K562 (cell line): ENCODE measurements around the gene BGN. TPM values are rescaled to one million over a fixed set of nuclear protein-coding genes. Genes with fewer than 3 reads are reported as not detected.

Experiments used
- ATAC-seq: fragments of 200-7000 bp; cut with Tn5 transposase; 3 replicates; pipeline ENCODE4 v1.9.1; 2020; ENCODE audit warnings: moderate library complexity
- BruUV-seq: library from RNA; stranded (reverse); fragments of 400-500 nt; replicated peaks from 2 replicates; lab custom pipeline; 2021; lab: Mats Ljungman, UMichigan
- CTCF ChIA-PET: fragments of 300-600 bp; formaldehyde crosslinking; extraction: SDS; loops from one replicate; lab custom pipeline; 2021; ENCODE audit warnings: low intra/inter-chr PET ratio; lab: Yijun Ruan, JAX
- POLR2A ChIA-PET: fragments of 300-600, 350-650 bp; sonication (Branson Sonifier 250); formaldehyde crosslinking; extraction: SDS; loops from one replicate; lab custom pipeline; 2021; ENCODE audit warnings: antibody characterized with exemption, inconsistent platforms; lab: Yijun Ruan, JAX
- DNase-seq, 4 experiments: peaks; one replicate each; pipeline versions ENCODE4 v3.0.0 to v3.0.0-alpha.2; 2011 to 2018; ENCODE audit warnings: low spot score in 3 of 4, mixed read lengths in 3 of 4; ENCODE audit errors: extremely low read depth in 1 of 4
- FAIRE-seq: peaks from 2 replicates; lab custom pipeline; 2011; peaks lifted over from hg19 to GRCh38; lab: Jason Lieb, UNC
- H2AFZ ChIP-seq: 2 replicates; pipeline ENCODE4 v1.6.0; 2011; ENCODE audit warnings: low read depth, low read length, control low read depth, inconsistent platforms
- H3K27ac ChIP-seq: fragments of 200-600 bp; 3 replicates; pipeline ENCODE4 v1.8.0; 2011; ENCODE audit warnings: low read depth, mild to moderate bottlenecking, control low read depth, inconsistent platforms, low read length, moderate library complexity, mixed read lengths; ENCODE audit errors: extremely low read depth
- H3K27me3 ChIP-seq, 2 experiments: fragments of 300-600 bp in 1 of 2; 2 replicates in 1 of 2; 3 replicates in 1 of 2; pipeline versions ENCODE4 v1.6.0 to v1.8.0; 2011; ENCODE audit warnings: inconsistent platforms in 2 of 2, low read length in 2 of 2, mild to moderate bottlenecking in 1 of 2, mixed read lengths in 1 of 2, moderate library complexity in 1 of 2; ENCODE audit not compliant: control insufficient read depth in 2 of 2, insufficient read depth in 2 of 2
- H3K36me3 ChIP-seq: fragments of 300-600 bp; 3 replicates; pipeline ENCODE4 v1.8.0; 2011; ENCODE audit warnings: mild to moderate bottlenecking, low read length, inconsistent platforms; ENCODE audit not compliant: control insufficient read depth, insufficient read depth
- H3K4me1 ChIP-seq, 2 experiments: fragments of 200-600 bp in 1 of 2; replicated peaks in 1 of 2; 2 replicates in 1 of 2; 3 replicates in 1 of 2; pipeline versions ENCODE4 v1.5.1 to v1.8.0; 2011; ENCODE audit warnings: inconsistent platforms in 2 of 2, low read length in 2 of 2, mild to moderate bottlenecking in 1 of 2, mixed read lengths in 1 of 2, moderate library complexity in 1 of 2; ENCODE audit not compliant: control insufficient read depth in 2 of 2, insufficient read depth in 2 of 2
- H3K4me2 ChIP-seq: 2 replicates; pipeline ENCODE4 v1.6.1; 2011; ENCODE audit warnings: low read length, control low read depth, inconsistent platforms, mixed read lengths; ENCODE audit not compliant: insufficient read depth
- H3K4me3 ChIP-seq: fragments of 200-600 bp; sonication (generic), shearing (Covaris generic); 2 replicates; pipeline ENCODE4 v1.5.1; 2016; ENCODE audit warnings: control low read depth, inconsistent platforms
- H3K79me2 ChIP-seq: fragments of 200-600 bp; 3 replicates; pipeline ENCODE4 v1.8.0; 2011; ENCODE audit warnings: low read length, inconsistent platforms; ENCODE audit not compliant: control insufficient read depth, insufficient read depth
- H3K9ac ChIP-seq, 2 experiments: 2 replicates each; pipeline versions ENCODE4 v1.6.0 to v1.6.1; 2011; ENCODE audit warnings: low read depth in 2 of 2, low read length in 2 of 2, control low read depth in 1 of 2, inconsistent platforms in 1 of 2, mild to moderate bottlenecking in 1 of 2, mixed read lengths in 1 of 2; ENCODE audit not compliant: insufficient read depth in 1 of 2
- H3K9me1 ChIP-seq: one replicate; pipeline ENCODE4 v1.6.0; 2011; ENCODE audit warnings: inconsistent platforms, mild to moderate bottlenecking, low read length, moderate library complexity; ENCODE audit not compliant: control insufficient read depth, insufficient read depth
- H3K9me3 ChIP-seq: replicated peaks from 2 replicates; pipeline ENCODE4 v1.5.1; 2011; ENCODE audit warnings: low read depth, low read length, inconsistent platforms; ENCODE audit not compliant: control insufficient read depth, insufficient read depth
- H4K20me1 ChIP-seq: replicated peaks from 2 replicates; pipeline ENCODE4 v1.6.1; 2011; ENCODE audit warnings: low read length, inconsistent platforms, mixed read lengths; ENCODE audit not compliant: control insufficient read depth, insufficient read depth
- BRF2 ChIP-seq: IDR thresholded peaks from 3 replicates; pipeline ENCODE4 v1.6.1; 2011; ENCODE audit warnings: borderline replicate concordance, mild to moderate bottlenecking; ENCODE audit not compliant: insufficient read length, insufficient read depth
- CHCHD3 ChIP-seq: fragments of 250-450 bp; sonication (Bioruptor Pico); IDR thresholded peaks from 2 replicates; pipeline ENCODE4 v2.1.2; 2022; ENCODE audit warnings: mild to moderate bottlenecking
- E2F3 ChIP-seq: fragments of 250-450 bp; sonication (Bioruptor Pico); IDR thresholded peaks from 2 replicates; pipeline ENCODE4 v1.4.0; 2020; ENCODE audit warnings: mild to moderate bottlenecking
- JUND ChIP-seq, 2 experiments: IDR thresholded peaks; 2 replicates in 1 of 2; 3 replicates in 1 of 2; pipeline ENCODE4 v1.6.1; 2011; ENCODE audit warnings: borderline replicate concordance in 2 of 2, low read depth in 2 of 2, low read length in 2 of 2, improper control_type of control experiment in 1 of 2, missing biosample characterization in 1 of 2, missing genetic modification characterization in 1 of 2, missing genetic modification reagents in 1 of 2
- MCM7 ChIP-seq, 2 experiments: fragments of 450-650 bp; IDR thresholded peaks; 2 replicates each; pipeline ENCODE4 v1.6.1; 2016 to 2018
- PTTG1 ChIP-seq: fragments of 450-650 bp; IDR thresholded peaks from 2 replicates; pipeline ENCODE4 v1.6.1; 2016; ENCODE audit warnings: low read depth, mild to moderate bottlenecking, missing genetic modification characterization, missing compliant biosample characterization
- SMC3 ChIP-seq: conservative IDR thresholded peaks from 2 replicates; pipeline ENCODE4 v1.6.1; 2011; ENCODE audit warnings: low read depth, low read length, improper control_type of control experiment; ENCODE audit not compliant: insufficient read depth
- SNAPC5 ChIP-seq: fragments of 250-450 bp; sonication (Bioruptor Pico); IDR thresholded peaks from 2 replicates; pipeline ENCODE4 v1.8.0; 2021; ENCODE audit warnings: moderate library complexity, mild to moderate bottlenecking, inconsistent platforms
- STAT5A ChIP-seq: IDR thresholded peaks from 2 replicates; pipeline ENCODE4 v1.6.1; 2012; ENCODE audit warnings: low read length, inconsistent platforms, borderline replicate concordance
- ZNF124 ChIP-seq: sonication (generic); formaldehyde crosslinking; IDR thresholded peaks from 2 replicates; pipeline ENCODE4 v1.8.1; 2022; ENCODE audit warnings: missing genetic modification reagents
- ZNF696 ChIP-seq: fragments of 250-450 bp; sonication (Bioruptor Pico); conservative IDR thresholded peaks from 2 replicates; pipeline ENCODE4 v1.4.0; 2020; ENCODE audit warnings: mild to moderate bottlenecking, moderate library complexity
- ZNF778 ChIP-seq: fragments of 450-650 bp; formaldehyde crosslinking; IDR thresholded peaks from 2 replicates; pipeline ENCODE4 v1.4.0; 2020; ENCODE audit warnings: mild to moderate bottlenecking, moderate library complexity
- WGBS: fragments of 100-300 bp; shearing (Covaris generic); methylation state at CpG from one replicate; pipeline ENCODE4 v1.1.6; 2016; ENCODE audit warnings: low coverage, mixed read lengths; ENCODE audit not compliant: insufficient coverage; ENCODE audit errors: missing lambda C conversion rate; 5-methylcytosine and 5-hydroxymethylcytosine counted together
- in situ Hi-C: fragments of 300-500 bp; cut with MboI; formaldehyde crosslinking; loops from 4 replicates; pipeline ENCODE4 v1.15.0; 2018; ENCODE audit warnings: inconsistent platforms, mixed read lengths
- intact Hi-C: fragments of 100-400 bp; cut with micrococcal nuclease; formaldehyde crosslinking; loops from 2 replicates; pipeline ENCODE4 v1.14.2; 2022
- polyA plus RNA-seq, 8 experiments: library from polyadenylated mRNA; depleted of rRNA in 4 of 8; stranded (reverse) in 5 of 8; unstranded in 3 of 8; fragments of >200 nt; fragmentation: Nextera tagmentation in 2 of 8; fragmentation: Illumina TruSeq in 1 of 8; extraction: Ambion mirVana in 2 of 8; extraction: Trizol in 1 of 8; gene quantifications; 2 replicates each; pipeline versions ENCODE4 v1.2.1 to v1.2.3, GENCODE V29; 2011 to 2014; ENCODE audit warnings: inconsistent platforms in 1 of 8, missing spikeins in 1 of 8
- total RNA-seq, 7 experiments: library from RNA; depleted of rRNA in 6 of 7; stranded (reverse); fragments of >200 nt in 6 of 7; fragmentation: Illumina TruSeq in 2 of 7; extraction: Trizol in 2 of 7; gene quantifications; 2 replicates each; pipeline versions ENCODE4 v1.2.1 to v1.2.3, GENCODE V29; 2011 to 2021; ENCODE audit warnings: low replicate concordance in 1 of 7
- TF ChIP-seq, protein P1 (sequence below): conservative IDR thresholded peaks from 2 replicates; pipeline ENCODE4 v1.6.1; 2011; ENCODE audit warnings: low read depth, mild to moderate bottlenecking, low read length; ENCODE audit not compliant: control insufficient read depth
- TF ChIP-seq, protein P2 (sequence below): IDR thresholded peaks from 2 replicates; pipeline ENCODE4 v1.6.1; 2011; ENCODE audit not compliant: insufficient read length; ENCODE audit errors: extremely low read depth

BGN gene
- total and polyA plus RNA-seq, 9 of the 15 experiments (the other 6 are each of a cell fraction or from before 2014, with no cell fraction given): 0.11 TPM; not detected in 8

- TF ChIP-seq ZNF124 (CRISPR knock-in tag) (no peak), E2F3 (CRISPR knock-in tag) (no peak)
Measured at GRCh38 chrX:153517423-153517822, 22.6 kb downstream of the BGN start, which contains the start of gene ATP2B3 (continued).

DNA sequence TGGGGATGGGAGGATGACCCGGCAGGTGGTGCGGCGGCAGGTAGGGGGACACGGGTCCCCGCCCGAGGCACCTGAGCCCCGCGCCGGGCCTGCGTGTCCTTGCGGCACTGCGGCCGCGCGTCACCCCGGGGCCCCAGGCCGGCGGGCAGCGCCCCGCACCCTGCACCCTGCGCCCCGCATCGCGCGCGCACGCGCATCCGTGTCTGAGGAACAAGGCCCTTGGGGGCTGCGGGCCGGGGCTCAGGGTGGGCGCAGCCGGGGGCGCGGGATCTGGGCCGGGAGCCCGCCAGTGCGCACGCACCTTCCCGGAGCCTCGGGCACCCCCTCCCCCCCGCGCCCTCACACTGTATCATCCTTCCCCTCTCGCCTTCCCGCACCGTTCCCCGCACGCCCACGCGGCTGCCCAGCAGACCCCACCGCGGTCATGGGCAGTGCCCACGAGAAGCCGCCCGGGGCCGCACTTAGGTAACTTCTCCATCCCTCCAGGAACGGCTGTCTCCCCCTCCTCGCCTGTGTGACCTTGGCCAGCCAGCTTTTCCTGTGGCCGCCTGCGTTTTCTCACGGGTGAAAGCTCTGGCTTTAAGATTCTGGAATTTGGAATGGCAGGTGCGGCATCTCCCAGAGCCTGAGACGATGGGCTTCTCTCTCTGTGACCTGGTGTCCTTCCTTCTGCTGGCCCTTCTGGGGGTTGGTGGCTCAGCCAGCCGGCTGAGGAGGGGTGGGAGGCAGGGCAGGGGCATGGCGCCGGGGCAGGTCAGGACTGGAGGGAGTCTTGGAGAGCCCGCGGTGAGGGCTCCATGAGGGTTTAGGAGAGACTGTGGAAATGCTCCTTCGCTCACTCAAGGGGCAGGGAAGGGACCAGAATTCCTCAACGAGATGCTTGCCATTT, 23.4 kb downstream of the BGN start:
- 3% methylated on average over 5 of the region's 70 CpGs for WGBS
- no TSS peak for BruUV-seq
- TF ChIP-seq JUND (IDR thresholded peaks at IDR 0.05; ENCODE audit: borderline replicate concordance, low read depth, low read length) (no peak), JUND (tag; IDR thresholded peaks at IDR 0.05; ENCODE audit: borderline replicate concordance, low read depth, low read length) (no peak), STAT5A (no peak), SMC3 (no peak), PTTG1 (tag) (no peak), ZNF696 (CRISPR knock-in tag) (no peak), ZNF778 (CRISPR knock-in tag) (no peak), CHCHD3 (CRISPR knock-in tag) (no peak), MCM7 (IDR thresholded peaks at IDR 0.05) (no peak), SNAPC5 (CRISPR knock-in tag) (no peak), BRF2 (no peak)
- TF ChIP-seq, protein P1, sequence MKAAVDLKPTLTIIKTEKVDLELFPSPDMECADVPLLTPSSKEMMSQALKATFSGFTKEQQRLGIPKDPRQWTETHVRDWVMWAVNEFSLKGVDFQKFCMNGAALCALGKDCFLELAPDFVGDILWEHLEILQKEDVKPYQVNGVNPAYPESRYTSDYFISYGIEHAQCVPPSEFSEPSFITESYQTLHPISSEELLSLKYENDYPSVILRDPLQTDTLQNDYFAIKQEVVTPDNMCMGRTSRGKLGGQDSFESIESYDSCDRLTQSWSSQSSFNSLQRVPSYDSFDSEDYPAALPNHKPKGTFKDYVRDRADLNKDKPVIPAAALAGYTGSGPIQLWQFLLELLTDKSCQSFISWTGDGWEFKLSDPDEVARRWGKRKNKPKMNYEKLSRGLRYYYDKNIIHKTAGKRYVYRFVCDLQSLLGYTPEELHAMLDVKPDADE: no peak
- TF ChIP-seq, protein P2, sequence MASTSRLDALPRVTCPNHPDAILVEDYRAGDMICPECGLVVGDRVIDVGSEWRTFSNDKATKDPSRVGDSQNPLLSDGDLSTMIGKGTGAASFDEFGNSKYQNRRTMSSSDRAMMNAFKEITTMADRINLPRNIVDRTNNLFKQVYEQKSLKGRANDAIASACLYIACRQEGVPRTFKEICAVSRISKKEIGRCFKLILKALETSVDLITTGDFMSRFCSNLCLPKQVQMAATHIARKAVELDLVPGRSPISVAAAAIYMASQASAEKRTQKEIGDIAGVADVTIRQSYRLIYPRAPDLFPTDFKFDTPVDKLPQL: no peak

More for the DNA sequence above, 23.4 kb downstream of the BGN start:
- H3K9me1 ChIP-seq: no peaks in the 10 kb centered on the region
- H3K27ac ChIP-seq: no peak overlapping the region
- H4K20me1 ChIP-seq: no peaks in the 10 kb centered on the region
- ChIA-PET CTCF (no interaction called here), POLR2A (no interaction called here)
- H3K27me3 ChIP-seq: peaks cover 2 to 33% of the 10 kb centered on the region in 2 experiments; a peak in 3 of 5 replicates
- no peak overlapping the region for H2AFZ ChIP-seq
- intact Hi-C loops: no loop called here
- no peaks in the 10 kb centered on the region for H3K36me3 ChIP-seq
- no peak overlapping the region for H3K4me2 ChIP-seq
- H3K79me2 ChIP-seq: no peaks in the 10 kb centered on the region
- ATAC-seq (no peak), FAIRE-seq (no peak), DNase-seq (no peak)
- H3K4me3 ChIP-seq: no peak overlapping the region
- in situ Hi-C loops: no loop called here
- no peak overlapping the region for H3K9ac ChIP-seq
- peaks cover 0 to 6% of the 10 kb centered on the region in 2 experiments; a peak in 2 of 5 replicates for H3K4me1 ChIP-seq
- no peaks in the 10 kb centered on the region for H3K9me3 ChIP-seq
